Nephron progenitor cell (in vitro differentiated cells): Measurements from ENCODE around the gene GGTLC1.

Source experiments
- DNase-seq: peaks from one replicate; pipeline ENCODE4 v3.0.0; 2021
- H3K27ac Mint-ChIP-seq: 2 replicates; pipeline ENCODE4 v1.8.0; 2021; ENCODE audit warnings: mild to moderate bottlenecking, moderate library complexity, mixed read lengths
- H3K27me3 Mint-ChIP-seq: 2 replicates; pipeline ENCODE4 v1.8.0; 2021; ENCODE audit warnings: mild to moderate bottlenecking, low read depth, mixed read lengths; ENCODE audit not compliant: poor library complexity
- H3K36me3 Mint-ChIP-seq: 2 replicates; pipeline ENCODE4 v1.8.0; 2021; ENCODE audit warnings: low read depth, mixed read lengths
- H3K4me1 Mint-ChIP-seq: 2 replicates; pipeline ENCODE4 v1.8.0; 2021; ENCODE audit warnings: mixed read lengths
- H3K4me3 Mint-ChIP-seq: 2 replicates; pipeline ENCODE4 v1.8.0; 2021; ENCODE audit warnings: mild to moderate bottlenecking, moderate library complexity, mixed read lengths
- H3K9me3 Mint-ChIP-seq: 2 replicates; pipeline ENCODE4 v1.8.0; 2021; ENCODE audit warnings: mild to moderate bottlenecking, moderate library complexity, mixed read lengths
- CTCF ChIP-seq: fragments of 200-600 bp; sonication (generic); IDR thresholded peaks from 2 replicates; pipeline ENCODE4 v1.5.0; 2021; ENCODE audit warnings: antibody characterized with exemption

GGTLC1 gene

GRCh38 chr20:23943304-23943703, 45.3 kb downstream of the GGTLC1 start:
- no peak for TF ChIP-seq CTCF
- Mint-ChIP-seq H3K36me3 (no peaks in the 10 kb centered on the region), H3K27ac (no peak overlapping the region), H3K4me1 (no peaks in the 10 kb centered on the region), H3K9me3 (peaks cover 4% of the 10 kb centered on the region), H3K27me3 (peaks cover 9% of the 10 kb centered on the region), H3K4me3 (no peak overlapping the region)
- DNase-seq: no peak

GRCh38 chr20:23939641-23940040, 48.9 kb downstream of the GGTLC1 start:
- no peak for DNase-seq
- H3K36me3 Mint-ChIP-seq: no peaks in the 10 kb centered on the region
- H3K27ac Mint-ChIP-seq: no peak overlapping the region
- peaks cover 4% of the 10 kb centered on the region for H3K9me3 Mint-ChIP-seq
- TF ChIP-seq CTCF: no peak
- peaks cover 9% of the 10 kb centered on the region for H3K27me3 Mint-ChIP-seq
- no peaks in the 10 kb centered on the region for H3K4me1 Mint-ChIP-seq
- no peak overlapping the region for H3K4me3 Mint-ChIP-seq

- Mint-ChIP-seq H3K4me1 (no peaks in the 10 kb centered on the region), H3K27ac (no peak overlapping the region), H3K36me3 (no peaks in the 10 kb centered on the region), H3K27me3 (peaks cover 9% of the 10 kb centered on the region), H3K4me3 (no peak overlapping the region), H3K9me3 (peaks cover 4% of the 10 kb centered on the region)
- TF ChIP-seq CTCF: no peak
- no peak for DNase-seq
These were observed 49.5 kb downstream of the GGTLC1 start for GRCh38 chr20:23939063-23939462.

- Mint-ChIP-seq H3K27me3 (peaks cover 9% of the 10 kb centered on the region), H3K4me1 (no peaks in the 10 kb centered on the region), H3K4me3 (no peak overlapping the region), H3K27ac (no peak overlapping the region), H3K36me3 (no peaks in the 10 kb centered on the region), H3K9me3 (peaks cover 4% of the 10 kb centered on the region)
- no peak for DNase-seq
- no peak for TF ChIP-seq CTCF
These were observed 50.5 kb downstream of the GGTLC1 start for GRCh38 chr20:23938118-23938438.

- no peak overlapping the region for H3K4me3 Mint-ChIP-seq
- DNase-seq: peak; percentile 73
- H3K27ac Mint-ChIP-seq: no peak overlapping the region
These were observed 51.1 kb downstream of the GGTLC1 start for GRCh38 chr20:23937303-23938117.

More at GRCh38 chr20:23937303-23938117, 51.1 kb downstream of the GGTLC1 start:
- Mint-ChIP-seq H3K27me3 (peaks cover 9% of the 10 kb centered on the region), H3K4me1 (no peaks in the 10 kb centered on the region), H3K36me3 (no peaks in the 10 kb centered on the region), H3K9me3 (peaks cover 4% of the 10 kb centered on the region)
- TF ChIP-seq CTCF: peak; percentile 84
